ENCODE results near the gene MACROH2A2. TPM values are rescaled to one million over a fixed set of nuclear protein-coding genes. Genes with fewer than 3 reads are reported as not detected.

Gene MACROH2A2
- total and polyA plus RNA-seq, 2 of the 8 experiments (the other 6 are each of a cell fraction or from before 2014, with no cell fraction given): 7.9 to 9.3 TPM

- no peak overlapping the region for H3K9ac ChIP-seq (replicated peaks in 1 of 4; ENCODE audit: extremely low read depth in 1 of 4, low read depth in 3 of 4, low read length in 3 of 4)
- TF ChIP-seq GTF2F1 (IDR thresholded peaks at IDR 0.05; ENCODE audit: borderline replicate concordance, low read depth, low read length) (no peak), CTBP2 (IDR thresholded peaks at IDR 0.05; ENCODE audit: borderline replicate concordance, insufficient read depth, insufficient read length, low read length) (no peak), SP2 (IDR thresholded peaks at IDR 0.05; ENCODE audit: low read length) (no peak), ASH2L (IDR thresholded peaks at IDR 0.05; ENCODE audit: low read length) (no peak), CBX5 (IDR thresholded peaks at IDR 0.05; ENCODE audit: low read depth, low read length) (no peak), HDAC2 (IDR thresholded peaks at IDR 0.05; ENCODE audit: borderline replicate concordance in 1 of 2, low read depth in 2 of 2, low read length in 2 of 2) (no peak), ZNF274 (IDR thresholded peaks at IDR 0.05; ENCODE audit: borderline replicate concordance, extremely low read depth, low read length) (no peak)
- H3K9me3 ChIP-seq (ENCODE audit: insufficient read depth in 2 of 2, low read depth in 1 of 2, low read length in 1 of 2): no peaks in the 10 kb centered on the region
Measured at GRCh38 chr10:70121281-70121949, 68.8 kb downstream of the MACROH2A2 start.

More at GRCh38 chr10:70121281-70121949, 68.8 kb downstream of the MACROH2A2 start:
- Histone ChIP-seq H2BK20ac (ENCODE audit: low read length) (no peak overlapping the region), H3K79me1 (ENCODE audit: low read depth, low read length) (no peaks in the 10 kb centered on the region), H3K18ac (ENCODE audit: extremely low read depth, low read length) (no peak overlapping the region), H2BK12ac (ENCODE audit: low read depth, low read length) (no peak overlapping the region), H3K14ac (ENCODE audit: insufficient read length) (no peak overlapping the region), H2BK5ac (ENCODE audit: low read depth, low read length) (no peak overlapping the region), H2AK5ac (ENCODE audit: low read depth, low read length) (no peak overlapping the region), H4K8ac (ENCODE audit: extremely low read depth, insufficient read depth, low read length) (no peak overlapping the region; the same call in 1 of the 2 replicates), H3K27ac (ENCODE audit: low read depth, low read length) (no peak overlapping the region), H4K20me1 (replicated peaks in 1 of 2; ENCODE audit: control insufficient read depth in 1 of 2, insufficient read depth in 2 of 2, low read length in 2 of 2) (no peaks in the 10 kb centered on the region), H3K4me2 (ENCODE audit: insufficient read depth in 1 of 2, low read depth in 2 of 2, low read length in 2 of 2) (no peak overlapping the region), H3K23ac (ENCODE audit: insufficient read length) (no peak overlapping the region), H3K56ac (replicated peaks; ENCODE audit: insufficient read length, low read depth, low read length) (no peak overlapping the region), H3K4ac (replicated peaks; ENCODE audit: insufficient read length, low read depth, low read length) (no peak overlapping the region), H2BK120ac (replicated peaks; ENCODE audit: low read depth, low read length) (no peak overlapping the region), H3K27me3 (replicated peaks in 1 of 4; ENCODE audit: control insufficient read depth in 3 of 4, extremely low read depth in 1 of 4, insufficient read depth in 3 of 4, low read length in 3 of 4) (no peaks in the 10 kb centered on the region), H2AFZ (ENCODE audit: low read length) (no peak overlapping the region), H3K23me2 (ENCODE audit: low read depth, low read length) (no peaks in the 10 kb centered on the region), H3K36me3 (ENCODE audit: control insufficient read depth in 2 of 4, insufficient read depth in 4 of 4, low read length in 3 of 4) (no peaks in the 10 kb centered on the region; a peak in 1 of 8 replicates), H2BK15ac (ENCODE audit: low read length) (no peak overlapping the region), H3K4me1 (replicated peaks in 1 of 4; ENCODE audit: control insufficient read depth in 3 of 4, insufficient read depth in 4 of 4, low read length in 3 of 4) (no peaks in the 10 kb centered on the region; a peak in 1 of 7 replicates), H4K5ac (ENCODE audit: insufficient read length, low read depth, low read length) (no peak overlapping the region), H3K4me3 (ENCODE audit: extremely low read depth in 1 of 4, insufficient read depth in 2 of 4, low read depth in 3 of 4, low read length in 4 of 4) (no peak overlapping the region), H3K79me2 (ENCODE audit: control insufficient read depth in 1 of 2, insufficient read depth in 2 of 2, low read length in 2 of 2) (no peaks in the 10 kb centered on the region), H4K91ac (replicated peaks; ENCODE audit: insufficient read length, low read length) (no peak overlapping the region)
- ChIA-PET CTCF (ENCODE audit: partially characterized antibody) (interaction anchor here (0.6 to 11.0 kb wide), 4 partner anchors 9 to 24 kb away, joined by 3 to 155 read pairs (median 10); partner anchors contain the start of gene TYSND1), POLR2A (ENCODE audit: partially characterized antibody) (interaction anchor here (2.5 kb wide), 1 partner anchor 25 kb away, joined by 9 read pairs; the partner anchor contains the start of gene TYSND1)
- no peak for FAIRE-seq
- no peak for DNase-seq (ENCODE audit: low read depth in 1 of 2, low spot score in 2 of 2)
- WGBS, 2 experiments (ENCODE audit: extremely low coverage in 1 of 2, insufficient coverage in 1 of 2, insufficient read length in 1 of 2, insufficient replicate concordance in 2 of 2, low coverage in 1 of 2, low lambda C conversion rate in 2 of 2, missing lambda C conversion rate in 1 of 2): 94% methylated on average over 9 of the region's 11 CpGs; no CpG with 5 or more reads in 1 of the 2 experiments
